ENCODE data around the gene OR4P4.

The OR4P4 gene

DNA sequence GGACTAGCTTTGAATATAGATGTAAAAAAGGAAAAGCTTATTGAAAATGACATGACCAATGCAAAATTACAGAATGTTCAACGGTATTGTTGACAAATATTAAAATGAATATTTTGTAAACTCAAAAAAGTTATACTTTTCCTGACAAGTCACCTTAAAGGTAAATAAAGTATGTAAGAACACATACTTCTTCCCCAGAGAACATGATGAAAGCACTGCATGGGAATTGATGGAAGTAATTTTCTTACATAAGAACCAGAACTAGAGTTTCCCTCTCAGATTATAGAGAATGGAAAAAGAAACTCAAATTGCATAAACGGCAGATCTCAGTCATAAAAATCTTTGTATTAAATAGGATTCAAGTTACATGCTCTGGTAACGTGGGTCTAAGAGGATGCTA is at the start of gene OR4P4:
Gene OR4P4 (plus strand): TSS at position 301 of the 400 bp plus-strand sequence.
- H3K36me3 ChIP-seq (ENCODE audit: insufficient read depth, low read length), result no peaks in the 10 kb centered on the region
- H3K4me1 ChIP-seq (ENCODE audit: insufficient read depth, low read length), result no peaks in the 10 kb centered on the region
- H3K9me3 ChIP-seq (ENCODE audit: low read length), result no peaks in the 10 kb centered on the region
- no peaks in the 10 kb centered on the region for H3K27me3 ChIP-seq (ENCODE audit: insufficient read depth, low read length)
- H2AFZ ChIP-seq (ENCODE audit: low read depth, low read length), result no peak within 1 kb of the TSS
- H3K4me3 ChIP-seq (ENCODE audit: low read length), result no peak within 1 kb of the TSS

GRCh38 chr11:55607545-55607944 is 27.4 kb upstream of the OR4P4 start, which contains the start of gene OR4C11:
Gene OR4C11, minus strand, starts transcription at chr11:55607645. Its CDS starts 3,272 bp downstream, at chr11:55604373.
- Histone ChIP-seq H2AFZ (ENCODE audit: low read depth, low read length) (no peak within 1 kb of the TSS), H3K27me3 (ENCODE audit: insufficient read depth, low read length) (no peaks in the 10 kb centered on the region), H3K4me3 (ENCODE audit: low read length) (no peak within 1 kb of the TSS), H3K9me3 (ENCODE audit: low read length) (no peaks in the 10 kb centered on the region), H3K36me3 (ENCODE audit: insufficient read depth, low read length) (no peaks in the 10 kb centered on the region), H3K4me1 (ENCODE audit: insufficient read depth, low read length) (no peaks in the 10 kb centered on the region)

DNA sequence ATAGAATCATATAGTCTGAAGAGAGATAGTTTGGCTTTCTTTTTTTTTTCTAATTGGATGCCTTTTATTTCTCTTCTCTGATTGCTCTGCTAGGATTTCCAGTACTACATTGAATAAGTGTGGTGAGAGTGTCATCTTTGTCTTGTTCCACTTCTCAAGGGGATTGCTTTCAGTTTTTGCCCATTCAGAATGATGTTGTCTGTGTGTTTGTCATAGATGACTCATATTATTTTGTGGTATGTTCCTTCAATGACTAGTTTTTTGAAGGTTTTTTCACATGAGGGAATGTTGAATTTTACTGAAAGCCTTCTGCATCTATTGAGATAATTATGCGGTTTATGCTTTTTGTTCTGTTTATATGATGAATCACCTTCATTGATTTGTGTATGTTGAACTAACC is 10.4 kb upstream of the OR4P4 start:
- no peaks in the 10 kb centered on the region for H3K27me3 ChIP-seq (ENCODE audit: insufficient read depth, low read length)
- H3K4me3 ChIP-seq (ENCODE audit: low read length), result no peak overlapping the region
- H3K4me1 ChIP-seq (ENCODE audit: insufficient read depth, low read length), result no peaks in the 10 kb centered on the region
- H3K36me3 ChIP-seq (ENCODE audit: insufficient read depth, low read length), result no peaks in the 10 kb centered on the region
- no peaks in the 10 kb centered on the region for H3K9me3 ChIP-seq (ENCODE audit: low read length)
- H2AFZ ChIP-seq (ENCODE audit: low read depth, low read length), result no peak overlapping the region

DNA sequence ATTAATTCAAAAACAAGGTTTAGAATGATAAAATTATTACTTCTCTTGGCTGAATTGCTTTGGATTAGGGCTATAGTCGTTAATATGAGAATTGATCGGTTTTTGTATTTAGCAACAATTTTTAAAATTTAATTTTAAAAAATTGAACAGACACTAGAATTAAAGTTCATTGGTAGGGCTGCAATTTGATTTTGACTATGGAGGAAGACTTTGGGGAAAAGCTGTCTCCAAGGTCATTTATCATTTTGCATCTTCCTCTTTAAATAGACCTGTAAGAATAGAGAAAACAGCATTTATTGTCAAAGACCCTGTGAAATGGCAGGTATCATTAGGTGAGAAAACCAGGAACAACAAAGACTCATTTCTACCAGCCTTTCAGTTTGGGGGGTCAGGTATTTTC is 13.1 kb downstream of the OR4P4 start, which contains the start of gene OR4S2:
Gene OR4S2 (plus strand): TSS at position 301 of the 400 bp plus-strand sequence. CDS start 2,577 bp downstream, outside the sequence.
- no peaks in the 10 kb centered on the region for H3K9me3 ChIP-seq (ENCODE audit: low read length)
- no peaks in the 10 kb centered on the region for H3K4me1 ChIP-seq (ENCODE audit: insufficient read depth, low read length)
- H3K36me3 ChIP-seq (ENCODE audit: insufficient read depth, low read length), result no peaks in the 10 kb centered on the region
- H2AFZ ChIP-seq (ENCODE audit: low read depth, low read length), result no peak within 1 kb of the TSS
- H3K27me3 ChIP-seq (ENCODE audit: insufficient read depth, low read length), result no peaks in the 10 kb centered on the region
- H3K4me3 ChIP-seq (ENCODE audit: low read length), result no peak within 1 kb of the TSS

GRCh38 chr11:55652560-55652959 is 17.6 kb downstream of the OR4P4 start:
- no peaks in the 10 kb centered on the region for H3K27me3 ChIP-seq (ENCODE audit: insufficient read depth, low read length)
- H3K4me1 ChIP-seq (ENCODE audit: insufficient read depth, low read length), result no peaks in the 10 kb centered on the region
- no peaks in the 10 kb centered on the region for H3K9me3 ChIP-seq (ENCODE audit: low read length)
- H2AFZ ChIP-seq (ENCODE audit: low read depth, low read length), result no peak overlapping the region
- no peaks in the 10 kb centered on the region for H3K36me3 ChIP-seq (ENCODE audit: insufficient read depth, low read length)
- H3K4me3 ChIP-seq (ENCODE audit: low read length), result no peak overlapping the region

DNA sequence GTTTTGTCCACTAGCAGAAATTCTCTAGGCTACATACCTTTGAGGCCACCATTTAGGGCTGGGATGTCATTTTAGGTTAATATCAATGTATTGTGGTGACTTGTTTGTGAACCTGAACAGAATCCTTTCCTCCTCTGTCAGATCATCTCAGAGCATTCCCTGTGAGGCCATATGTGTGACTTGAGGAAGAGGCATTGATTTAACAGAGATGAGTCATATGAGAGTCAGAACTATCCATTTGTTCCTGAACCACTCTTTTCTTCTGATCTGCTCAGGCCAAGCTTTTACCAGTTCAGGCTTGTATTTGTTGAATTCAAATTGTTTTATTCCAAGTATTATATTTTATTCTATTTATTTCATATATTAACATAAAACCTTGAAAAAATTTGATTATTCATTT is 20.2 kb downstream of the OR4P4 start:
- H3K4me1 ChIP-seq (ENCODE audit: insufficient read depth, low read length), result no peaks in the 10 kb centered on the region
- no peaks in the 10 kb centered on the region for H3K27me3 ChIP-seq (ENCODE audit: insufficient read depth, low read length)
- H2AFZ ChIP-seq (ENCODE audit: low read depth, low read length), result no peak overlapping the region
- H3K36me3 ChIP-seq (ENCODE audit: insufficient read depth, low read length), result no peaks in the 10 kb centered on the region
- H3K4me3 ChIP-seq (ENCODE audit: low read length), result no peak overlapping the region
- H3K9me3 ChIP-seq (ENCODE audit: low read length), result no peaks in the 10 kb centered on the region

DNA sequence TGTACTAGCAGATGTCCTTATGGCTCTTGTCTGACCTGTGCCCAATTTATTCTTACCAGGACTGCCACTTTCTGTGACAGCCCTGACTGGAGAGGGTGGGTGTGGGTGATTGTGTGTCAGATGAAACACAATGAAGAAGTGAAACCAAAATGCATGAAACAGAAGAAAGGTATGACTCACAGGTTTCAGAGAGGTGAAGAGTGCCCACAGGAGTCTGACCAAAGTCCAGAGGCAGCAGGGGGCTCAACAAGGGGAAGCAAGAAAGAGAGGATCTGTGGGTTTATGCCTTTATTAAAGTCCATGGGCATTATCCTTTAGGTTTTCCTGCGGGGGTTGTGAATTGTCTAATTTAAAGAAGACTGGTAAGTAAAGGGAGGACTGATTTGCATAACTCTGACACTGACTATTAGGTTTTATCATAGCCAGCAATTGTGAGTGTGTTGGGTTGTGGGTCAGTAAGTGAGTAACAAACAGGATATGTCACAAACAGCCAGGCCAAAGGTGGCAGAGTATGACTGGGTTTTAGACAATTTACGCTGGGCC is 23.2 kb downstream of the OR4P4 start:
- no peaks in the 10 kb centered on the region for H3K27me3 ChIP-seq (ENCODE audit: insufficient read depth, low read length)
- H3K9me3 ChIP-seq (ENCODE audit: low read length), result no peaks in the 10 kb centered on the region
- H3K4me3 ChIP-seq (ENCODE audit: low read length), result no peak overlapping the region
- H2AFZ ChIP-seq (ENCODE audit: low read depth, low read length), result no peak overlapping the region
- H3K4me1 ChIP-seq (ENCODE audit: insufficient read depth, low read length), result no peaks in the 10 kb centered on the region
- H3K36me3 ChIP-seq (ENCODE audit: insufficient read depth, low read length), result no peaks in the 10 kb centered on the region

GRCh38 chr11:55658608-55659007 is 23.7 kb downstream of the OR4P4 start:
- Histone ChIP-seq H3K4me3 (ENCODE audit: low read length) (no peak overlapping the region), H3K9me3 (ENCODE audit: low read length) (no peaks in the 10 kb centered on the region)

GRCh38 chr11:55661901-55662300 is 27.0 kb downstream of the OR4P4 start, which contains the start of gene OR4C6:
Gene OR4C6, plus strand, starts transcription at chr11:55662201. Its CDS starts 2,966 bp downstream, at chr11:55665167.
- H3K27me3 ChIP-seq (ENCODE audit: insufficient read depth, low read length), result no peaks in the 10 kb centered on the region
- no peaks in the 10 kb centered on the region for H3K36me3 ChIP-seq (ENCODE audit: insufficient read depth, low read length)
- H3K4me3 ChIP-seq (ENCODE audit: low read length), result no peak within 1 kb of the TSS
- H3K4me1 ChIP-seq (ENCODE audit: insufficient read depth, low read length), result no peaks in the 10 kb centered on the region
- H3K9me3 ChIP-seq (ENCODE audit: low read length), result no peaks in the 10 kb centered on the region
- no peak within 1 kb of the TSS for H2AFZ ChIP-seq (ENCODE audit: low read depth, low read length)

More at GRCh38 chr11:55658608-55659007, 23.7 kb downstream of the OR4P4 start:
- H3K4me1 ChIP-seq (ENCODE audit: insufficient read depth, low read length), result no peaks in the 10 kb centered on the region
- no peaks in the 10 kb centered on the region for H3K27me3 ChIP-seq (ENCODE audit: insufficient read depth, low read length)
- no peaks in the 10 kb centered on the region for H3K36me3 ChIP-seq (ENCODE audit: insufficient read depth, low read length)
- H2AFZ ChIP-seq (ENCODE audit: low read depth, low read length), result no peak overlapping the region

GRCh38 chr11:55669376-55669775 is 34.5 kb downstream of the OR4P4 start:
- Histone ChIP-seq H2AFZ (ENCODE audit: low read depth, low read length) (no peak overlapping the region), H3K4me1 (ENCODE audit: insufficient read depth, low read length) (no peaks in the 10 kb centered on the region), H3K9me3 (ENCODE audit: low read length) (no peaks in the 10 kb centered on the region), H3K4me3 (ENCODE audit: low read length) (no peak overlapping the region), H3K36me3 (ENCODE audit: insufficient read depth, low read length) (no peaks in the 10 kb centered on the region), H3K27me3 (ENCODE audit: insufficient read depth, low read length) (no peaks in the 10 kb centered on the region)

GRCh38 chr11:55673860-55674259 is 38.9 kb downstream of the OR4P4 start:
- Histone ChIP-seq H2AFZ (ENCODE audit: low read depth, low read length) (no peak overlapping the region), H3K4me1 (ENCODE audit: insufficient read depth, low read length) (no peaks in the 10 kb centered on the region), H3K27me3 (ENCODE audit: insufficient read depth, low read length) (no peaks in the 10 kb centered on the region), H3K9me3 (ENCODE audit: low read length) (no peaks in the 10 kb centered on the region), H3K4me3 (ENCODE audit: low read length) (no peak overlapping the region), H3K36me3 (ENCODE audit: insufficient read depth, low read length) (no peaks in the 10 kb centered on the region)
